ENCODE results near the gene PRPF8.

Gene PRPF8

GRCh38 chr17:1650731-1651558, 33.7 kb downstream of the PRPF8 start:
- in situ Hi-C loops (cut with MboI; ENCODE audit: low pct_unique_long_range_greater_than_20kb, low sequenced_read_pairs, unreplicated experiment), result no loop called here
- no peak for TF ChIP-seq CTCF (IDR thresholded peaks at IDR 0.05; ENCODE audit: extremely low read depth, insufficient read depth, missing control alignments)
- DNase-seq (ENCODE audit: low spot score), result no peak

GRCh38 chr17:1649844-1650501, 34.7 kb downstream of the PRPF8 start, which contains the start of gene RILP:
Gene RILP, minus strand, starts transcription at chr17:1649866. Its CDS starts 62 bp downstream, at chr17:1649804.
- in situ Hi-C loops (cut with MboI; ENCODE audit: low pct_unique_long_range_greater_than_20kb, low sequenced_read_pairs, unreplicated experiment), result no loop called here
- no peak for DNase-seq (ENCODE audit: low spot score)
- no peak for TF ChIP-seq CTCF (IDR thresholded peaks at IDR 0.05; ENCODE audit: extremely low read depth, insufficient read depth, missing control alignments)

GRCh38 chr17:1648963-1649843, 35.5 kb downstream of the PRPF8 start:
- peak; percentile 99 for DNase-seq (ENCODE audit: low spot score)
- in situ Hi-C loops (cut with MboI; ENCODE audit: low pct_unique_long_range_greater_than_20kb, low sequenced_read_pairs, unreplicated experiment), result no loop called here
- TF ChIP-seq CTCF (IDR thresholded peaks at IDR 0.05; ENCODE audit: extremely low read depth, insufficient read depth, missing control alignments), result peak; percentile 100

GRCh38 chr17:1648173-1648962, 36.3 kb downstream of the PRPF8 start:
- TF ChIP-seq CTCF (IDR thresholded peaks at IDR 0.05; ENCODE audit: extremely low read depth, insufficient read depth, missing control alignments), result no peak
- DNase-seq (ENCODE audit: low spot score), result no peak
- in situ Hi-C loops (cut with MboI; ENCODE audit: low pct_unique_long_range_greater_than_20kb, low sequenced_read_pairs, unreplicated experiment), result no loop called here

- in situ Hi-C loops (cut with MboI; ENCODE audit: low pct_unique_long_range_greater_than_20kb, low sequenced_read_pairs, unreplicated experiment), result no loop called here
- DNase-seq (ENCODE audit: low spot score), result no peak
- no peak for TF ChIP-seq CTCF (IDR thresholded peaks at IDR 0.05; ENCODE audit: extremely low read depth, insufficient read depth, missing control alignments)
Observed at GRCh38 chr17:1647802-1648171, 36.9 kb downstream of the PRPF8 start.

All from GM13977 (cell line).